RWPE1 (cell line): ENCODE data around the gene KIRREL1.

ENCODE experiments used
- CTCF ChIA-PET: fragments of 350-600 bp; sonication (Branson Sonifier 250); formaldehyde crosslinking; extraction: SDS; loops from one replicate; lab custom pipeline; 2021; lab: Yijun Ruan, JAX
- POLR2A ChIA-PET: fragments of 400-600 bp; formaldehyde crosslinking; extraction: SDS; loops from one replicate; lab custom pipeline; 2020; ENCODE audit warnings: antibody characterized with exemption; ENCODE audit not compliant: low non-redundant PET; lab: Yijun Ruan, JAX
- DNase-seq: peaks from one replicate; pipeline ENCODE4 v3.0.0; 2012; ENCODE audit warnings: low spot score
- H3K27ac ChIP-seq: fragments of 450-650 bp; 2 replicates; pipeline ENCODE4 v1.5.1; 2017
- CTCF ChIP-seq: fragments of 450-650 bp; conservative IDR thresholded peaks from 2 replicates; pipeline ENCODE4 v1.5.1; 2017; ENCODE audit warnings: low read depth, mild to moderate bottlenecking

KIRREL1 gene

GRCh38 chr1:158007180-158007579 is 13.7 kb downstream of the KIRREL1 start:
- no peak for TF ChIP-seq CTCF
- ChIA-PET POLR2A (no interaction called here), CTCF (interaction anchor here (0.5 kb wide), 1 partner anchor 111 kb away, joined by 4 read pairs; no protein-coding TSS in a partner anchor)
- peak overlapping the region; percentile 100 for H3K27ac ChIP-seq
- no peak for DNase-seq

- no peak for TF ChIP-seq CTCF
- ChIA-PET CTCF (interaction anchor here (0.8 to 1.2 kb wide), 2 partner anchors 80 to 99 kb away, joined by 3 to 5 read pairs; no protein-coding TSS in a partner anchor), POLR2A (no interaction called here)
- H3K27ac ChIP-seq = peak overlapping the region; percentile 100
- no peak for DNase-seq
Measured at GRCh38 chr1:158007667-158008386, 14.4 kb downstream of the KIRREL1 start.

- H3K27ac ChIP-seq = peak overlapping the region; percentile 100
- POLR2A ChIA-PET = no interaction called here
- CTCF ChIA-PET = interaction anchor here (1.2 kb wide), 1 partner anchor 79 kb away, joined by 3 read pairs; no protein-coding TSS in a partner anchor
- TF ChIP-seq CTCF = no peak
- peak; percentile 26 for DNase-seq
Measured at GRCh38 chr1:158008630-158009029, 15.2 kb downstream of the KIRREL1 start.

GRCh38 chr1:158011714-158012113 is 18.3 kb downstream of the KIRREL1 start:
- POLR2A ChIA-PET = no interaction called here

GRCh38 chr1:158013840-158014730 is 20.6 kb downstream of the KIRREL1 start:
- TF ChIP-seq CTCF = no peak
- DNase-seq = no peak
- ChIA-PET POLR2A (no interaction called here), CTCF (no interaction called here)
- peak overlapping the region; percentile 66 for H3K27ac ChIP-seq

More at GRCh38 chr1:158011714-158012113, 18.3 kb downstream of the KIRREL1 start:
- CTCF ChIA-PET = interaction anchor here (0.5 to 1.1 kb wide), 3 partner anchors 18 to 44 kb away, joined by 3 to 5 read pairs (median 5); partner anchors contain the start of gene KIRREL1
- no peak for DNase-seq
- TF ChIP-seq CTCF = no peak
- H3K27ac ChIP-seq = peak overlapping the region; percentile 100

GRCh38 chr1:158014731-158015320 is 21.4 kb downstream of the KIRREL1 start:
- no peak for TF ChIP-seq CTCF
- CTCF ChIA-PET = no interaction called here
- no peak for DNase-seq
- POLR2A ChIA-PET = no interaction called here
- peak overlapping the region; percentile 69 for H3K27ac ChIP-seq
